GM18861 (cell line): ENCODE measurements around the gene NAGLU.

Source experiments
- ATAC-seq: cut with Tn5 transposase; IDR thresholded peaks from one replicate; pipeline ENCODE4 v1.9.1; 2021; ENCODE audit not compliant: unreplicated experiment

NAGLU gene

GRCh38 chr17:42586514-42587230 is 50.6 kb downstream of the NAGLU start:
- ATAC-seq, result peak; percentile 60

- ATAC-seq, result no peak
Observed at GRCh38 chr17:42590886-42591285, 54.8 kb downstream of the NAGLU start.

DNA sequence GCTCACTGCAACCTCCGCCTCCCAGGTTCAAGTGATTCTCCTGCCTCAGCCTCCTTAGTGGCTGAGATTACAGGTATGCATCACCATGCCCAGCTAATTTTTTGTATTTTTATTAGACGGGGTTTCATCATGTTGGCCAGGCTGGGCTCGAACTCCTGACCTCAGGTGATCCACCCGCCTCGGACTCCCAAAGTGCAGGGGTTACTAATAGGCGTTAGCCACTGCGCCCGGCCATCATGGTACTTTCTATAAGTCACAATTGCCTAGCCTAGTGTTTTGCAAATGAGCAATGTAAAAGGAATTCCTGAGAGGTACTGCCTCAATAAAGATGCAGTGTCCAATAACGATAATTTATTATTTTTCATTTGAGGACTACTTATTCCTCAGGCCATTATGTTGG is 55.4 kb downstream of the NAGLU start:
- ATAC-seq, result no peak
